HepG2 (cell line): ENCODE results near the gene PRKN.

Experiments
- CEBPB ChIP-seq: IDR thresholded peaks from 2 replicates; pipeline ENCODE4 v1.6.1; 2011; ENCODE audit warnings: low read depth, low read length, improper control_type of control experiment, borderline replicate concordance
- GABPB1 ChIP-seq: IDR thresholded peaks from 2 replicates; pipeline ENCODE4 v1.6.1; 2016; ENCODE audit warnings: mild to moderate bottlenecking, missing genetic modification reagents, moderate library complexity, missing compliant biosample characterization
- HDAC6 ChIP-seq: fragments of 200-600 bp; sonication (generic); IDR thresholded peaks from 2 replicates; pipeline ENCODE4 v1.7.0; 2017; ENCODE audit warnings: mild to moderate bottlenecking, antibody characterized with exemption, low read length, low read depth
- MIER3 ChIP-seq: IDR thresholded peaks from 2 replicates; pipeline ENCODE4 v1.6.1; 2016; ENCODE audit warnings: missing compliant biosample characterization, borderline replicate concordance
- NFRKB ChIP-seq: fragments of 450-650 bp; IDR thresholded peaks from 2 replicates; pipeline ENCODE4 v1.6.1; 2017
- SIX1 ChIP-seq: sonication (generic); formaldehyde crosslinking; IDR thresholded peaks from 2 replicates; pipeline ENCODE4 v1.4.0; 2020; ENCODE audit warnings: missing genetic modification reagents, borderline replicate concordance
- TGIF2 ChIP-seq: IDR thresholded peaks from 2 replicates; pipeline ENCODE4 v1.6.1; 2016; ENCODE audit warnings: control low read depth, missing compliant biosample characterization
- ZNF652 ChIP-seq: IDR thresholded peaks from 2 replicates; pipeline ENCODE4 v1.6.1; 2016; ENCODE audit warnings: low read depth, borderline replicate concordance
- TF ChIP-seq, protein P1 (sequence below): sonication (generic); formaldehyde crosslinking; IDR thresholded peaks from 2 replicates; pipeline ENCODE4 v1.4.0; 2020; ENCODE audit warnings: mild to moderate bottlenecking, missing genetic modification reagents
- TF ChIP-seq, protein P2 (sequence below): sonication (generic); formaldehyde crosslinking; IDR thresholded peaks from 2 replicates; pipeline ENCODE4 v1.5.0; 2020; ENCODE audit warnings: mild to moderate bottlenecking, missing genetic modification reagents, moderate library complexity
- TF ChIP-seq, protein P3 (sequence below): sonication (generic); formaldehyde crosslinking; IDR thresholded peaks from 2 replicates; pipeline ENCODE4 v1.5.0; 2020; ENCODE audit warnings: missing genetic modification reagents

- no peak for TF ChIP-seq TGIF2 (CRISPR knock-in tag)
- TF ChIP-seq ZNF652 (CRISPR knock-in tag) = no peak
- TF ChIP-seq, protein P1, sequence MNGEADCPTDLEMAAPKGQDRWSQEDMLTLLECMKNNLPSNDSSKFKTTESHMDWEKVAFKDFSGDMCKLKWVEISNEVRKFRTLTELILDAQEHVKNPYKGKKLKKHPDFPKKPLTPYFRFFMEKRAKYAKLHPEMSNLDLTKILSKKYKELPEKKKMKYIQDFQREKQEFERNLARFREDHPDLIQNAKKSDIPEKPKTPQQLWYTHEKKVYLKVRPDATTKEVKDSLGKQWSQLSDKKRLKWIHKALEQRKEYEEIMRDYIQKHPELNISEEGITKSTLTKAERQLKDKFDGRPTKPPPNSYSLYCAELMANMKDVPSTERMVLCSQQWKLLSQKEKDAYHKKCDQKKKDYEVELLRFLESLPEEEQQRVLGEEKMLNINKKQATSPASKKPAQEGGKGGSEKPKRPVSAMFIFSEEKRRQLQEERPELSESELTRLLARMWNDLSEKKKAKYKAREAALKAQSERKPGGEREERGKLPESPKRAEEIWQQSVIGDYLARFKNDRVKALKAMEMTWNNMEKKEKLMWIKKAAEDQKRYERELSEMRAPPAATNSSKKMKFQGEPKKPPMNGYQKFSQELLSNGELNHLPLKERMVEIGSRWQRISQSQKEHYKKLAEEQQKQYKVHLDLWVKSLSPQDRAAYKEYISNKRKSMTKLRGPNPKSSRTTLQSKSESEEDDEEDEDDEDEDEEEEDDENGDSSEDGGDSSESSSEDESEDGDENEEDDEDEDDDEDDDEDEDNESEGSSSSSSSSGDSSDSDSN (CRISPR knock-in tag) = no peak
- no peak for TF ChIP-seq SIX1 (CRISPR knock-in tag)
- TF ChIP-seq, protein P2, sequence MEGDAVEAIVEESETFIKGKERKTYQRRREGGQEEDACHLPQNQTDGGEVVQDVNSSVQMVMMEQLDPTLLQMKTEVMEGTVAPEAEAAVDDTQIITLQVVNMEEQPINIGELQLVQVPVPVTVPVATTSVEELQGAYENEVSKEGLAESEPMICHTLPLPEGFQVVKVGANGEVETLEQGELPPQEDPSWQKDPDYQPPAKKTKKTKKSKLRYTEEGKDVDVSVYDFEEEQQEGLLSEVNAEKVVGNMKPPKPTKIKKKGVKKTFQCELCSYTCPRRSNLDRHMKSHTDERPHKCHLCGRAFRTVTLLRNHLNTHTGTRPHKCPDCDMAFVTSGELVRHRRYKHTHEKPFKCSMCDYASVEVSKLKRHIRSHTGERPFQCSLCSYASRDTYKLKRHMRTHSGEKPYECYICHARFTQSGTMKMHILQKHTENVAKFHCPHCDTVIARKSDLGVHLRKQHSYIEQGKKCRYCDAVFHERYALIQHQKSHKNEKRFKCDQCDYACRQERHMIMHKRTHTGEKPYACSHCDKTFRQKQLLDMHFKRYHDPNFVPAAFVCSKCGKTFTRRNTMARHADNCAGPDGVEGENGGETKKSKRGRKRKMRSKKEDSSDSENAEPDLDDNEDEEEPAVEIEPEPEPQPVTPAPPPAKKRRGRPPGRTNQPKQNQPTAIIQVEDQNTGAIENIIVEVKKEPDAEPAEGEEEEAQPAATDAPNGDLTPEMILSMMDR (CRISPR knock-in tag) = no peak
- TF ChIP-seq GABPB1 = no peak
- TF ChIP-seq, protein P3, sequence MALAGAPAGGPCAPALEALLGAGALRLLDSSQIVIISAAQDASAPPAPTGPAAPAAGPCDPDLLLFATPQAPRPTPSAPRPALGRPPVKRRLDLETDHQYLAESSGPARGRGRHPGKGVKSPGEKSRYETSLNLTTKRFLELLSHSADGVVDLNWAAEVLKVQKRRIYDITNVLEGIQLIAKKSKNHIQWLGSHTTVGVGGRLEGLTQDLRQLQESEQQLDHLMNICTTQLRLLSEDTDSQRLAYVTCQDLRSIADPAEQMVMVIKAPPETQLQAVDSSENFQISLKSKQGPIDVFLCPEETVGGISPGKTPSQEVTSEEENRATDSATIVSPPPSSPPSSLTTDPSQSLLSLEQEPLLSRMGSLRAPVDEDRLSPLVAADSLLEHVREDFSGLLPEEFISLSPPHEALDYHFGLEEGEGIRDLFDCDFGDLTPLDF = no peak
- TF ChIP-seq CEBPB = no peak
- TF ChIP-seq MIER3 (CRISPR knock-in tag) = no peak
- no peak for TF ChIP-seq HDAC6
- no peak for TF ChIP-seq NFRKB
Observed at GRCh38 chr6:162078126-162078525, 649.4 kb downstream of the PRKN start.
